ENCODE results near the gene APPL1. TPM values are rescaled to one million over a fixed set of nuclear protein-coding genes. Genes with fewer than 3 reads are reported as not detected.

Gene APPL1
- total RNA-seq, 3 donors from 2014 or later (not counting 1 experiment from before 2014, with no cell fraction given), result 29.6 to 40.8 (median 38.2) TPM

- TF ChIP-seq CTCF (IDR thresholded peaks at IDR 0.05), result no peak
- Mint-ChIP-seq H3K4me3 (peak overlapping the region; percentile 92), H3K27ac (peak overlapping the region; percentile 75 to 85), H3K4me1 (peaks cover 21 to 25% of the 10 kb centered on the region in 2 donors), H3K9me3 (no peaks in the 10 kb centered on the region), H3K36me3 (no peaks in the 10 kb centered on the region), H3K27me3 (ENCODE audit: low read depth in 2 of 2) (no peaks in the 10 kb centered on the region)
- Histone ChIP-seq H3K9me3 (ENCODE audit: control insufficient read depth, insufficient read depth, low read length) (no peaks in the 10 kb centered on the region), H3K27ac (ENCODE audit: low read length) (peak overlapping the region; percentile 49), H3K36me3 (ENCODE audit: control insufficient read depth, insufficient read depth, low read length) (no peaks in the 10 kb centered on the region), H3K27me3 (ENCODE audit: control insufficient read depth, insufficient read depth, low read length) (no peaks in the 10 kb centered on the region), H3K4me3 (ENCODE audit: low read length) (peak overlapping the region; percentile 60), H3K4me1 (ENCODE audit: control insufficient read depth, insufficient read depth, low read length) (peaks cover 12% of the 10 kb centered on the region)
- intact Hi-C loops (cut with micrococcal nuclease), result loop anchor here (2.0 to 5.0 kb wide), 3 partner anchors 369 to 531 kb away; partner anchors contain the start of genes ARF4 and ARHGEF3
- peak; percentile 38 to 70 for DNase-seq
- WGBS (ENCODE audit: insufficient coverage), result under 1% methylated on average over 70 of the region's 70 CpGs
- peak; percentile 49 to 66 (median 52) for ATAC-seq
Measured at GRCh38 chr3:57227930-57228751, 612 bp downstream of the APPL1 start.

GRCh38 chr3:57230006-57230405 is 2.5 kb downstream of the APPL1 start:
- Mint-ChIP-seq H3K4me3 (no peak overlapping the region), H3K27me3 (ENCODE audit: low read depth in 2 of 2) (no peaks in the 10 kb centered on the region)

GRCh38 chr3:57233799-57234198 is 6.3 kb downstream of the APPL1 start:
- H3K27ac ChIP-seq (ENCODE audit: low read length), result no peak overlapping the region
- no peak overlapping the region for H3K27ac Mint-ChIP-seq
- no peak overlapping the region for H3K4me3 ChIP-seq (ENCODE audit: low read length)
- H3K4me1 ChIP-seq (ENCODE audit: control insufficient read depth, insufficient read depth, low read length), result peaks cover 10% of the 10 kb centered on the region
- H3K27me3 ChIP-seq (ENCODE audit: control insufficient read depth, insufficient read depth, low read length), result no peaks in the 10 kb centered on the region
- no peaks in the 10 kb centered on the region for H3K9me3 Mint-ChIP-seq
- DNase-seq (no peak), ATAC-seq (no peak)
- WGBS (ENCODE audit: insufficient coverage), result no CpG with 5 or more reads among the region's 2 CpGs
- no peak overlapping the region for H3K4me3 Mint-ChIP-seq
- H3K9me3 ChIP-seq (ENCODE audit: control insufficient read depth, insufficient read depth, low read length), result no peaks in the 10 kb centered on the region
- H3K36me3 Mint-ChIP-seq, result peaks cover 8% of the 10 kb centered on the region
- peaks cover 12 to 13% of the 10 kb centered on the region in 2 donors for H3K4me1 Mint-ChIP-seq
- intact Hi-C loops (cut with micrococcal nuclease), result no loop called here
- TF ChIP-seq CTCF (IDR thresholded peaks at IDR 0.05), result no peak
- H3K36me3 ChIP-seq (ENCODE audit: control insufficient read depth, insufficient read depth, low read length), result peaks cover 12% of the 10 kb centered on the region
- H3K27me3 Mint-ChIP-seq (ENCODE audit: low read depth in 2 of 2), result no peaks in the 10 kb centered on the region

More at GRCh38 chr3:57230006-57230405, 2.5 kb downstream of the APPL1 start:
- WGBS (ENCODE audit: insufficient coverage), result 95% methylated on average over 2 of the region's 2 CpGs
- TF ChIP-seq CTCF (IDR thresholded peaks at IDR 0.05), result no peak
- Mint-ChIP-seq H3K9me3 (no peaks in the 10 kb centered on the region), H3K27ac (peak overlapping the region in 1 of 2 donors; percentile 85), H3K36me3 (no peaks in the 10 kb centered on the region), H3K4me1 (peaks cover 25% of the 10 kb centered on the region in 2 donors)
- no peak for ATAC-seq
- intact Hi-C loops (cut with micrococcal nuclease), result no loop called here
- Histone ChIP-seq H3K4me3 (ENCODE audit: low read length) (no peak overlapping the region), H3K4me1 (ENCODE audit: control insufficient read depth, insufficient read depth, low read length) (peaks cover 15% of the 10 kb centered on the region), H3K27ac (ENCODE audit: low read length) (no peak overlapping the region), H3K9me3 (ENCODE audit: control insufficient read depth, insufficient read depth, low read length) (no peaks in the 10 kb centered on the region), H3K27me3 (ENCODE audit: control insufficient read depth, insufficient read depth, low read length) (no peaks in the 10 kb centered on the region), H3K36me3 (ENCODE audit: control insufficient read depth, insufficient read depth, low read length) (no peaks in the 10 kb centered on the region)
- no peak for DNase-seq

All from natural killer cell (primary cell).